Osteocyte (in vitro differentiated cells): ENCODE data around the gene RNF212. TPM values are rescaled to one million over a fixed set of nuclear protein-coding genes. Genes with fewer than 3 reads are reported as not detected.

Experiments used
- DNase-seq: peaks from one replicate; pipeline ENCODE4 v3.0.0; 2021; ENCODE audit warnings: mixed read lengths; ENCODE audit not compliant: unreplicated experiment; ENCODE audit errors: extremely low spot score
- H3K27ac Mint-ChIP-seq: one replicate; pipeline ENCODE4 v1.8.0; 2021; ENCODE audit warnings: mild to moderate bottlenecking, mixed read lengths; ENCODE audit not compliant: unreplicated experiment
- H3K27me3 Mint-ChIP-seq: one replicate; pipeline ENCODE4 v1.8.0; 2021; ENCODE audit warnings: mixed read lengths; ENCODE audit not compliant: unreplicated experiment
- H3K36me3 Mint-ChIP-seq: one replicate; pipeline ENCODE4 v1.8.0; 2021; ENCODE audit warnings: mixed read lengths; ENCODE audit not compliant: unreplicated experiment
- H3K4me1 Mint-ChIP-seq: one replicate; pipeline ENCODE4 v1.8.0; 2021; ENCODE audit warnings: mixed read lengths; ENCODE audit not compliant: unreplicated experiment
- H3K4me3 Mint-ChIP-seq: one replicate; pipeline ENCODE4 v1.8.0; 2021; ENCODE audit warnings: mild to moderate bottlenecking, moderate library complexity, mixed read lengths; ENCODE audit not compliant: unreplicated experiment
- H3K9me3 Mint-ChIP-seq: one replicate; pipeline ENCODE4 v1.8.0; 2021; ENCODE audit warnings: mixed read lengths; ENCODE audit not compliant: unreplicated experiment
- CTCF ChIP-seq: fragments of 200-600 bp; sonication (generic); IDR thresholded peaks from 2 replicates; pipeline ENCODE4 v1.5.0; 2021; ENCODE audit warnings: antibody characterized with exemption, mild to moderate bottlenecking, moderate library complexity
- total RNA-seq: library from RNA; stranded (reverse); gene quantifications from 2 replicates; pipeline ENCODE4 v1.2.1, GENCODE V29; 2021

RNF212 gene
- total RNA-seq, 1 donor from 2014 or later: 3.8 TPM

- Mint-ChIP-seq H3K9me3 (no peaks in the 10 kb centered on the region), H3K4me3 (no peak overlapping the region), H3K27me3 (peaks cover 26% of the 10 kb centered on the region), H3K4me1 (peaks cover 12% of the 10 kb centered on the region), H3K36me3 (no peaks in the 10 kb centered on the region), H3K27ac (no peak overlapping the region)
- no peak for DNase-seq
- no peak for TF ChIP-seq CTCF
These were observed 32.2 kb downstream of the RNF212 start for GRCh38 chr4:1080961-1081688.

- no peak for TF ChIP-seq CTCF
- no peak for DNase-seq
- Mint-ChIP-seq H3K4me3 (no peak overlapping the region), H3K36me3 (no peaks in the 10 kb centered on the region), H3K9me3 (no peaks in the 10 kb centered on the region), H3K27ac (no peak overlapping the region), H3K27me3 (peaks cover 22% of the 10 kb centered on the region), H3K4me1 (peaks cover 12% of the 10 kb centered on the region)
These were observed 32.9 kb downstream of the RNF212 start for GRCh38 chr4:1080432-1080831.

- Mint-ChIP-seq H3K4me1 (peaks cover 12% of the 10 kb centered on the region), H3K9me3 (no peaks in the 10 kb centered on the region), H3K27me3 (peaks cover 19% of the 10 kb centered on the region), H3K27ac (no peak overlapping the region), H3K36me3 (no peaks in the 10 kb centered on the region), H3K4me3 (no peak overlapping the region)
- TF ChIP-seq CTCF: no peak
- DNase-seq: no peak
These were observed 33.6 kb downstream of the RNF212 start for GRCh38 chr4:1079711-1080265.

GRCh38 chr4:1078490-1078889 lies 34.9 kb downstream of the RNF212 start:
- no peak for DNase-seq
- Mint-ChIP-seq H3K36me3 (no peaks in the 10 kb centered on the region), H3K4me1 (peaks cover 12% of the 10 kb centered on the region), H3K27ac (no peak overlapping the region), H3K9me3 (no peaks in the 10 kb centered on the region), H3K4me3 (no peak overlapping the region), H3K27me3 (peaks cover 20% of the 10 kb centered on the region)
- TF ChIP-seq CTCF: no peak

- no peak for TF ChIP-seq CTCF
- no peak overlapping the region for H3K27ac Mint-ChIP-seq
- H3K4me3 Mint-ChIP-seq: no peak overlapping the region
- DNase-seq: no peak
- H3K9me3 Mint-ChIP-seq: no peaks in the 10 kb centered on the region
- peaks cover 15% of the 10 kb centered on the region for H3K4me1 Mint-ChIP-seq
- no peaks in the 10 kb centered on the region for H3K36me3 Mint-ChIP-seq
- peaks cover 21% of the 10 kb centered on the region for H3K27me3 Mint-ChIP-seq
These were observed 35.5 kb downstream of the RNF212 start for GRCh38 chr4:1077711-1078477.
